SK-N-SH (cell line): ENCODE measurements around the gene PODXL2. TPM values are rescaled to one million over a fixed set of nuclear protein-coding genes. Genes with fewer than 3 reads are reported as not detected.

Experiments
- CTCF ChIA-PET: fragments of 300-600, 350-600 bp; formaldehyde crosslinking; extraction: SDS; loops from one replicate; lab custom pipeline; 2021; lab: Yijun Ruan, JAX
- POLR2A ChIA-PET: fragments of 350-600 bp; sonication (Branson Sonifier 250); formaldehyde crosslinking; extraction: SDS; loops from one replicate; lab custom pipeline; 2020; ENCODE audit warnings: antibody characterized with exemption, inconsistent platforms; lab: Yijun Ruan, JAX
- DNase-seq: peaks from one replicate; pipeline ENCODE4 v3.0.0; 2012
- H2AFZ ChIP-seq: fragments of 200-600 bp; sonication (generic); 2 replicates; pipeline ENCODE4 v1.8.1; 2016; ENCODE audit warnings: antibody characterized with exemption, mild to moderate bottlenecking, low read depth
- H3F3A ChIP-seq: fragments of 200-600 bp; sonication (generic); replicated peaks from 2 replicates; pipeline ENCODE3; 2016; ENCODE audit warnings: antibody characterized with exemption, mild to moderate bottlenecking; ENCODE audit not compliant: insufficient read depth
- H3K27ac ChIP-seq, 2 experiments: fragments of 200-500 bp in 1 of 2; fragments of 200-600 bp in 1 of 2; sonication (Bioruptor generic) in 1 of 2; sonication (generic), shearing (Covaris generic) in 1 of 2; 2 replicates each; pipeline versions ENCODE4 v1.5.1 to v1.6.1; 2014 to 2016; ENCODE audit warnings: low read depth in 2 of 2, inconsistent platforms in 1 of 2, low read length in 1 of 2, mild to moderate bottlenecking in 1 of 2, mixed read lengths in 1 of 2
- H3K27me3 ChIP-seq: fragments of 200-600 bp; sonication (generic), shearing (Covaris generic); 2 replicates; pipeline ENCODE4 v1.6.1; 2016; ENCODE audit warnings: mixed run types; ENCODE audit not compliant: insufficient read depth
- H3K36me3 ChIP-seq, 2 experiments: fragments of 200-500 bp in 1 of 2; fragments of 200-600 bp in 1 of 2; sonication (Bioruptor generic) in 1 of 2; sonication (generic) in 1 of 2; replicated peaks in 1 of 2; 2 replicates each; pipeline versions ENCODE3 to v1.5.1; 2014 to 2016; ENCODE audit warnings: low read length in 1 of 2, mild to moderate bottlenecking in 1 of 2; ENCODE audit not compliant: insufficient read depth in 2 of 2, control insufficient read depth in 1 of 2
- H3K4me1 ChIP-seq, 2 experiments: fragments of 200-500 bp in 1 of 2; fragments of 200-600 bp in 1 of 2; sonication (Bioruptor generic) in 1 of 2; sonication (generic), shearing (Covaris generic) in 1 of 2; 2 replicates each; pipeline versions ENCODE4 v1.5.1 to v1.6.1; 2014 to 2016; ENCODE audit warnings: low read depth in 1 of 2, low read length in 1 of 2, mixed run types in 1 of 2; ENCODE audit not compliant: insufficient read depth in 2 of 2, control insufficient read depth in 1 of 2
- H3K4me2 ChIP-seq: fragments of 200-600 bp; sonication (generic), shearing (Covaris generic); 2 replicates; pipeline ENCODE4 v1.6.1; 2017; ENCODE audit warnings: mixed run types
- H3K4me3 ChIP-seq, 2 experiments: fragments of 200-500 bp in 1 of 2; fragments of 200-600 bp in 1 of 2; sonication (Bioruptor generic) in 1 of 2; sonication (generic), shearing (Covaris generic) in 1 of 2; 2 replicates each; pipeline versions ENCODE4 v1.5.1 to v1.8.1; 2014 to 2016; ENCODE audit warnings: low read depth in 2 of 2, inconsistent platforms in 1 of 2, low read length in 1 of 2, mild to moderate bottlenecking in 1 of 2, mixed read lengths in 1 of 2, moderate library complexity in 1 of 2
- H3K79me2 ChIP-seq: fragments of 200-600 bp; sonication (generic); 2 replicates; pipeline ENCODE4 v1.8.1; 2017; ENCODE audit warnings: mild to moderate bottlenecking; ENCODE audit not compliant: insufficient read depth
- H3K9ac ChIP-seq: fragments of 200-600 bp; sonication (generic); 2 replicates; pipeline ENCODE4 v1.6.1; 2017; ENCODE audit warnings: mixed run types
- H3K9me2 ChIP-seq: fragments of 200-600 bp; sonication (generic); 2 replicates; pipeline ENCODE4 v1.6.1; 2017; ENCODE audit warnings: mixed run types
- H3K9me3 ChIP-seq: fragments of 200-600 bp; sonication (generic); 2 replicates; pipeline ENCODE4 v1.6.1; 2017; ENCODE audit warnings: mixed run types, mild to moderate bottlenecking, moderate library complexity
- H4K20me1 ChIP-seq: fragments of 200-600 bp; sonication (generic); 2 replicates; pipeline ENCODE4 v1.6.1; 2017; ENCODE audit warnings: mild to moderate bottlenecking, mixed run types; ENCODE audit not compliant: insufficient read depth
- EP300 ChIP-seq, 2 experiments: IDR thresholded peaks; 2 replicates each; pipeline versions ENCODE4 v1.4.0 to v1.6.1; 2012; ENCODE audit warnings: borderline replicate concordance in 1 of 2, low read depth in 1 of 2, low read length in 1 of 2
- EZH2phosphoT487 ChIP-seq: fragments of 200-600 bp; sonication (generic); IDR thresholded peaks from 2 replicates; pipeline ENCODE4 v1.6.1; 2017; ENCODE audit warnings: low read depth, mixed run types, mild to moderate bottlenecking, antibody characterized with exemption, moderate library complexity, borderline replicate concordance
- MXI1 ChIP-seq: IDR thresholded peaks from 2 replicates; pipeline ENCODE4 v1.6.1; 2012; ENCODE audit warnings: mild to moderate bottlenecking, low read depth, low read length, improper control_type of control experiment
- POLR2AphosphoS5 ChIP-seq: IDR thresholded peaks from 2 replicates; pipeline ENCODE4 v1.6.1; 2012; ENCODE audit warnings: low read depth, low read length
- SMC3 ChIP-seq: IDR thresholded peaks from 2 replicates; pipeline ENCODE4 v1.6.1; 2012; ENCODE audit warnings: low read depth, low read length, improper control_type of control experiment
- TAF1 ChIP-seq: IDR thresholded peaks from 2 replicates; pipeline ENCODE4 v1.6.1; 2012; ENCODE audit warnings: low read depth, mild to moderate bottlenecking, low read length, moderate library complexity, borderline replicate concordance
- TCF12 ChIP-seq: IDR thresholded peaks from 2 replicates; pipeline ENCODE4 v1.4.0; 2012
- ZBTB33 ChIP-seq: IDR thresholded peaks from 2 replicates; pipeline ENCODE4 v1.4.0; 2012; ENCODE audit warnings: low read depth, borderline replicate concordance
- WGBS: methylation state at CpG from one replicate; pipeline ENCODE4 v1.1.6; 2017; ENCODE audit warnings: low lambda C conversion rate; 5-methylcytosine and 5-hydroxymethylcytosine counted together
- polyA plus RNA-seq, 3 experiments: library from polyadenylated mRNA; depleted of rRNA; stranded (reverse); fragments of >200 nt; gene quantifications; 2 replicates each; pipeline ENCODE4 v1.2.3, GENCODE V29; 2012
- TF ChIP-seq, protein P1 (sequence below): IDR thresholded peaks from 2 replicates; pipeline ENCODE4 v1.6.1; 2012; ENCODE audit warnings: mild to moderate bottlenecking, low read depth, low read length, moderate library complexity

Gene PODXL2
- polyA plus RNA-seq, 1 of the 3 experiments (the other 2 are of a cell fraction), result 27.5 TPM

- POLR2A ChIA-PET, result interaction anchor here (1.4 to 2.1 kb wide), 2 partner anchors 11 to 16 kb away, joined by 3 to 5 read pairs; no protein-coding TSS in a partner anchor
- CTCF ChIA-PET, result interaction anchor here (0.6 to 4.8 kb wide), 3 partner anchors 17 to 292 kb away, joined by 3 to 34 read pairs (median 3); no protein-coding TSS in a partner anchor
- 98% methylated on average over 8 of the region's 8 CpGs for WGBS
These were observed 49.3 kb downstream of the PODXL2 start for GRCh38 chr3:127678315-127678599.

More at GRCh38 chr3:127678315-127678599, 49.3 kb downstream of the PODXL2 start:
- no peak overlapping the region for H3K4me2 ChIP-seq
- H2AFZ ChIP-seq, result no peak overlapping the region
- no peak for TF ChIP-seq SMC3
- TF ChIP-seq EZH2phosphoT487, result no peak
- TF ChIP-seq ZBTB33, result no peak
- no peak for TF ChIP-seq TAF1
- TF ChIP-seq EP300 (IDR thresholded peaks at IDR 0.05; ENCODE audit: borderline replicate concordance in 1 of 2, low read depth in 1 of 2, low read length in 1 of 2), result no peak
- TF ChIP-seq MXI1, result no peak
- TF ChIP-seq POLR2AphosphoS5, result no peak
- no peak for TF ChIP-seq TCF12
- TF ChIP-seq, protein P1, sequence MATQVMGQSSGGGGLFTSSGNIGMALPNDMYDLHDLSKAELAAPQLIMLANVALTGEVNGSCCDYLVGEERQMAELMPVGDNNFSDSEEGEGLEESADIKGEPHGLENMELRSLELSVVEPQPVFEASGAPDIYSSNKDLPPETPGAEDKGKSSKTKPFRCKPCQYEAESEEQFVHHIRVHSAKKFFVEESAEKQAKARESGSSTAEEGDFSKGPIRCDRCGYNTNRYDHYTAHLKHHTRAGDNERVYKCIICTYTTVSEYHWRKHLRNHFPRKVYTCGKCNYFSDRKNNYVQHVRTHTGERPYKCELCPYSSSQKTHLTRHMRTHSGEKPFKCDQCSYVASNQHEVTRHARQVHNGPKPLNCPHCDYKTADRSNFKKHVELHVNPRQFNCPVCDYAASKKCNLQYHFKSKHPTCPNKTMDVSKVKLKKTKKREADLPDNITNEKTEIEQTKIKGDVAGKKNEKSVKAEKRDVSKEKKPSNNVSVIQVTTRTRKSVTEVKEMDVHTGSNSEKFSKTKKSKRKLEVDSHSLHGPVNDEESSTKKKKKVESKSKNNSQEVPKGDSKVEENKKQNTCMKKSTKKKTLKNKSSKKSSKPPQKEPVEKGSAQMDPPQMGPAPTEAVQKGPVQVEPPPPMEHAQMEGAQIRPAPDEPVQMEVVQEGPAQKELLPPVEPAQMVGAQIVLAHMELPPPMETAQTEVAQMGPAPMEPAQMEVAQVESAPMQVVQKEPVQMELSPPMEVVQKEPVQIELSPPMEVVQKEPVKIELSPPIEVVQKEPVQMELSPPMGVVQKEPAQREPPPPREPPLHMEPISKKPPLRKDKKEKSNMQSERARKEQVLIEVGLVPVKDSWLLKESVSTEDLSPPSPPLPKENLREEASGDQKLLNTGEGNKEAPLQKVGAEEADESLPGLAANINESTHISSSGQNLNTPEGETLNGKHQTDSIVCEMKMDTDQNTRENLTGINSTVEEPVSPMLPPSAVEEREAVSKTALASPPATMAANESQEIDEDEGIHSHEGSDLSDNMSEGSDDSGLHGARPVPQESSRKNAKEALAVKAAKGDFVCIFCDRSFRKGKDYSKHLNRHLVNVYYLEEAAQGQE, result no peak
- TF ChIP-seq, all 33 proteins: peak for 0
- Histone ChIP-seq H3K79me2 (peaks cover 7% of the 10 kb centered on the region; the same call in 1 of the 2 replicates), H3K27me3 (no peaks in the 10 kb centered on the region), H3K9me2 (no peaks in the 10 kb centered on the region), H3K27ac (no peak overlapping the region), H3K36me3 (peaks cover 0 to 3% of the 10 kb centered on the region in 2 experiments), H3F3A (no peaks in the 10 kb centered on the region), H3K4me1 (peaks cover 0 to 12% of the 10 kb centered on the region in 2 experiments; a peak in 1 of 4 replicates), H3K9me3 (no peaks in the 10 kb centered on the region), H3K9ac (no peak overlapping the region), H4K20me1 (no peaks in the 10 kb centered on the region), H3K4me3 (no peak overlapping the region)
- no peak for DNase-seq
